Endometrial microvascular endothelial cells (primary cell): Measurements from ENCODE around the gene MID1IP1. TPM values are rescaled to one million over a fixed set of nuclear protein-coding genes. Genes with fewer than 3 reads are reported as not detected.

Experiments
- total RNA-seq: library from RNA; depleted of rRNA; stranded (reverse); fragments of >200 nt; gene quantifications from one replicate; pipeline ENCODE4 v1.2.3, GENCODE V29; 2015; ENCODE audit errors: inconsistent ontology term

MID1IP1 gene
- total RNA-seq, 1 donor from 2014 or later, result 19.4 TPM

Other genes starting within 250 kb of the MID1IP1 start
- gene TSPAN7, start 239.9 kb upstream of the MID1IP1 start, total RNA-seq, result not detected